Gastrocnemius medialis (tissue), 4 donors: ENCODE measurements around the gene ADNP2.

Experiments
- POLR2A ChIP-seq, 2 donors: fragments of 450-650 bp; IDR thresholded peaks; one replicate each; pipeline ENCODE4 v1.6.1; 2017; ENCODE audit warnings: antibody characterized with exemption in 2 of 2, mild to moderate bottlenecking in 2 of 2, moderate library complexity in 2 of 2
- TF ChIP-seq, protein P1 (sequence below), 5 experiments: fragments of 450-650 bp in 3 of 5; fragments of 200-600 bp in 2 of 5; sonication (generic) in 2 of 5; IDR thresholded peaks in 4 of 5; conservative IDR thresholded peaks in 1 of 5; 1 replicate in 4 of 5; 2 replicates in 1 of 5; pipeline ENCODE4 v1.5.1; 2016 to 2019; ENCODE audit warnings: antibody characterized with exemption in 5 of 5, mild to moderate bottlenecking in 3 of 5, moderate library complexity in 3 of 5

- TF ChIP-seq, protein P1, sequence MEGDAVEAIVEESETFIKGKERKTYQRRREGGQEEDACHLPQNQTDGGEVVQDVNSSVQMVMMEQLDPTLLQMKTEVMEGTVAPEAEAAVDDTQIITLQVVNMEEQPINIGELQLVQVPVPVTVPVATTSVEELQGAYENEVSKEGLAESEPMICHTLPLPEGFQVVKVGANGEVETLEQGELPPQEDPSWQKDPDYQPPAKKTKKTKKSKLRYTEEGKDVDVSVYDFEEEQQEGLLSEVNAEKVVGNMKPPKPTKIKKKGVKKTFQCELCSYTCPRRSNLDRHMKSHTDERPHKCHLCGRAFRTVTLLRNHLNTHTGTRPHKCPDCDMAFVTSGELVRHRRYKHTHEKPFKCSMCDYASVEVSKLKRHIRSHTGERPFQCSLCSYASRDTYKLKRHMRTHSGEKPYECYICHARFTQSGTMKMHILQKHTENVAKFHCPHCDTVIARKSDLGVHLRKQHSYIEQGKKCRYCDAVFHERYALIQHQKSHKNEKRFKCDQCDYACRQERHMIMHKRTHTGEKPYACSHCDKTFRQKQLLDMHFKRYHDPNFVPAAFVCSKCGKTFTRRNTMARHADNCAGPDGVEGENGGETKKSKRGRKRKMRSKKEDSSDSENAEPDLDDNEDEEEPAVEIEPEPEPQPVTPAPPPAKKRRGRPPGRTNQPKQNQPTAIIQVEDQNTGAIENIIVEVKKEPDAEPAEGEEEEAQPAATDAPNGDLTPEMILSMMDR (IDR thresholded peaks at IDR 0.05 in 4 of 5, conservative IDR thresholded peaks at IDR 0.05 in 1 of 5) = no peak
- no peak for TF ChIP-seq POLR2A (IDR thresholded peaks at IDR 0.05)
Observed at GRCh38 chr18:80184243-80184772, 75.2 kb downstream of the ADNP2 start.
